B cell (primary cell): ENCODE results near the gene CCDC178. TPM values are rescaled to one million over a fixed set of nuclear protein-coding genes. Genes with fewer than 3 reads are reported as not detected.

Source experiments
- ATAC-seq: fragments of 200-7000 bp; cut with Tn5 transposase; one replicate; pipeline ENCODE4 v1.10.0; 2021; ENCODE audit warnings: low read depth, mild to moderate bottlenecking, moderate number of reproducible peaks, moderate library complexity
- CTCF ChIA-PET: fragments of 350-600 bp; sonication (Branson Sonifier 250); formaldehyde crosslinking; loops from one replicate; lab custom pipeline; 2021; ENCODE audit warnings: antibody characterized with exemption, inconsistent platforms; lab: Charles Lee
- POLR2A ChIA-PET: fragments of 350-600 bp; sonication (Branson Sonifier 250); formaldehyde crosslinking; loops from one replicate; lab custom pipeline; 2021; ENCODE audit warnings: antibody characterized with exemption; lab: Charles Lee
- DNase-seq: peaks from one replicate; pipeline ENCODE4 v3.0.0; 2013
- H2AFZ ChIP-seq: 2 replicates; pipeline ENCODE4 v1.6.1; 2012; ENCODE audit warnings: mild to moderate bottlenecking, low read depth, low read length; ENCODE audit not compliant: insufficient read depth, poor library complexity, severe bottlenecking
- H3K27ac ChIP-seq, 2 donors: 1 replicate in 1 of 2; 2 replicates in 1 of 2; pipeline ENCODE4 v1.5.1; 2012 to 2013; ENCODE audit warnings: low read length in 2 of 2, mild to moderate bottlenecking in 2 of 2, moderate library complexity in 1 of 2
- H3K27me3 ChIP-seq, 4 experiments: fragments of 200-600 bp in 1 of 4; sonication (generic) in 1 of 4; replicated peaks in 1 of 4; 1 replicate in 2 of 4; 2 replicates in 2 of 4; pipeline versions ENCODE4 v1.6.1 to v1.7.0; 2013 to 2016; ENCODE audit warnings: low read length in 3 of 4, mild to moderate bottlenecking in 2 of 4, mixed read lengths in 1 of 4, moderate library complexity in 1 of 4; ENCODE audit not compliant: insufficient read depth in 4 of 4, control insufficient read depth in 3 of 4; ENCODE audit errors: control extremely low read depth in 1 of 4
- H3K36me3 ChIP-seq, 2 experiments: replicated peaks in 1 of 2; 1 replicate in 1 of 2; 2 replicates in 1 of 2; pipeline versions ENCODE4 v1.6.1 to v1.7.1; 2013; ENCODE audit warnings: low read length in 1 of 2; ENCODE audit not compliant: insufficient read depth in 2 of 2, control insufficient read depth in 1 of 2; ENCODE audit errors: control extremely low read depth in 1 of 2, extremely low read depth in 1 of 2
- H3K4me1 ChIP-seq, 2 donors: fragments of 200-600 bp in 1 of 2; sonication (generic) in 1 of 2; 1 replicate in 1 of 2; 2 replicates in 1 of 2; pipeline versions ENCODE4 v1.5.1 to v1.6.1; 2013 to 2017; ENCODE audit warnings: low read length in 2 of 2; ENCODE audit not compliant: control insufficient read depth in 2 of 2, insufficient read depth in 2 of 2
- H3K4me2 ChIP-seq: replicated peaks from 2 replicates; pipeline ENCODE3; 2012; ENCODE audit warnings: mild to moderate bottlenecking, low read depth, low read length; ENCODE audit not compliant: poor library complexity, severe bottlenecking
- H3K4me3 ChIP-seq, 5 experiments: fragments of 200-600 bp in 1 of 5; sonication (generic) in 1 of 5; 1 replicate in 3 of 5; 2 replicates in 2 of 5; pipeline versions ENCODE4 v1.5.1 to v1.7.0; 2011 to 2016; ENCODE audit warnings: low read length in 4 of 5, mild to moderate bottlenecking in 4 of 5, low read depth in 2 of 5, control low read depth in 1 of 5, moderate library complexity in 1 of 5; ENCODE audit not compliant: insufficient read depth in 1 of 5; ENCODE audit errors: control extremely low read depth in 1 of 5, extremely low read depth in 1 of 5
- H3K79me2 ChIP-seq: fragments of 200-600 bp; sonication (generic); one replicate; pipeline ENCODE4 v1.6.0; 2016; ENCODE audit warnings: low read length; ENCODE audit not compliant: control insufficient read depth, insufficient read depth
- H3K9ac ChIP-seq: fragments of 200-600 bp; sonication (generic); 2 replicates; pipeline ENCODE4 v1.6.1; 2017; ENCODE audit warnings: mild to moderate bottlenecking, low read length, moderate library complexity
- H3K9me3 ChIP-seq, 3 donors: one replicate each; pipeline versions ENCODE4 v1.6.1 to v1.7.1; 2013; ENCODE audit warnings: low read length in 2 of 3; ENCODE audit not compliant: control insufficient read depth in 2 of 3, insufficient read depth in 1 of 3; ENCODE audit errors: control extremely low read depth in 1 of 3
- H4K20me1 ChIP-seq: 2 replicates; pipeline ENCODE4 v1.6.0; 2012; ENCODE audit warnings: mild to moderate bottlenecking, low read length; ENCODE audit not compliant: insufficient read depth, control insufficient read depth, poor library complexity, severe bottlenecking
- H3K27ac Mint-ChIP-seq: one replicate; pipeline ENCODE4 v1.8.0; 2021; ENCODE audit warnings: mixed read lengths
- H3K27me3 Mint-ChIP-seq: one replicate; pipeline ENCODE4 v1.8.0; 2021; ENCODE audit warnings: mixed read lengths
- H3K4me1 Mint-ChIP-seq: one replicate; pipeline ENCODE4 v1.8.0; 2021; ENCODE audit warnings: mixed read lengths
- H3K4me3 Mint-ChIP-seq: one replicate; pipeline ENCODE4 v1.8.0; 2021; ENCODE audit warnings: mixed read lengths
- H3K9me3 Mint-ChIP-seq: one replicate; pipeline ENCODE4 v1.8.0; 2022; ENCODE audit warnings: mixed read lengths; ENCODE audit not compliant: insufficient read depth
- EZH2 ChIP-seq: IDR thresholded peaks from 2 replicates; pipeline ENCODE4 v1.6.1; 2012; ENCODE audit warnings: borderline replicate concordance, low read depth, mild to moderate bottlenecking, moderate library complexity, low read length; ENCODE audit not compliant: insufficient read depth, poor library complexity, severe bottlenecking
- WGBS: methylation state at CpG from one replicate; pipeline ENCODE4 v1.1.5; 2013; ENCODE audit warnings: missing lambda C conversion rate; ENCODE audit not compliant: insufficient coverage; 5-methylcytosine and 5-hydroxymethylcytosine counted together
- intact Hi-C: fragments of 100-400 bp; cut with micrococcal nuclease; formaldehyde crosslinking; loops from one replicate; pipeline ENCODE4 v1.10.0; 2022
- polyA plus RNA-seq: library from polyadenylated mRNA; depleted of rRNA; stranded (reverse); fragments of >200 nt; gene quantifications from 2 replicates; pipeline ENCODE4 v1.2.3, GENCODE V29; 2012
- total RNA-seq, 2 donors: library from RNA; stranded (reverse); fragments of 120-200 nt in 1 of 2; gene quantifications; 1 replicate in 1 of 2; 2 replicates in 1 of 2; pipeline versions ENCODE4 v1.2.3 to v1.2.4, GENCODE V29; 2013 to 2022
- TF ChIP-seq, protein P1 (sequence below): fragments of 200-600 bp; IDR thresholded peaks from one replicate; pipeline ENCODE4 v1.8.0; 2022; ENCODE audit warnings: antibody characterized with exemption, mild to moderate bottlenecking

CCDC178 gene
- total and polyA plus RNA-seq, 2 donors (not counting 1 experiment from before 2014, with no cell fraction given) = not detected

DNA sequence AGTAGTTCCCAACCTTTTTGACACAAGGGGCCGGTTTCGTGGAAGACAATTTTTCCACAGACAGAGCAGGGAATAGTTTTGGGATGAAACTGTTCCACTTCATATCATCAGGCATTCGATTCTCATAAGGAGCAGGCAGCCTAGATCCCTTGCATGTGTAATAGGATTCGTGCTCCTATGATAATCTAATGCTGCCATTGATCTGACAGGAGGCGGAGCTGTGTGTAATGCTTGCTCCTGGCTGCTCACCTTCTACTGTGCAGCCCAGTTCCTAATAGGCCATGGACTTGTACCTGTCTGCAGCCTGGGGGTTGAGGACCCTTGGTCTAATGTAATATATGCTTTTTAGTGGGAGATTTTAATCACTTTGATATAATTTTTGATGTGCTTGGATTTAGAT, 479.0 kb downstream of the CCDC178 start:
- CTCF ChIA-PET = no interaction called here
- Histone ChIP-seq H3K27me3 (peaks cover 0 to 15% (median 3%) of the 10 kb centered on the region in 4 experiments), H2AFZ (no peak overlapping the region), H3K79me2 (no peaks in the 10 kb centered on the region), H4K20me1 (no peaks in the 10 kb centered on the region), H3K9me3 (no peaks in the 10 kb centered on the region), H3K27ac (no peak overlapping the region), H3K9ac (no peak overlapping the region), H3K4me1 (no peaks in the 10 kb centered on the region), H3K4me2 (no peak overlapping the region), H3K36me3 (no peaks in the 10 kb centered on the region), H3K4me3 (no peak overlapping the region)
- H3K4me1 Mint-ChIP-seq = no peaks in the 10 kb centered on the region
- no peak overlapping the region for H3K4me3 Mint-ChIP-seq
- no peaks in the 10 kb centered on the region for H3K9me3 Mint-ChIP-seq
- POLR2A ChIA-PET = no interaction called here
- H3K27me3 Mint-ChIP-seq = peaks cover 14% of the 10 kb centered on the region
- TF ChIP-seq EZH2 = no peak
- TF ChIP-seq, protein P1, sequence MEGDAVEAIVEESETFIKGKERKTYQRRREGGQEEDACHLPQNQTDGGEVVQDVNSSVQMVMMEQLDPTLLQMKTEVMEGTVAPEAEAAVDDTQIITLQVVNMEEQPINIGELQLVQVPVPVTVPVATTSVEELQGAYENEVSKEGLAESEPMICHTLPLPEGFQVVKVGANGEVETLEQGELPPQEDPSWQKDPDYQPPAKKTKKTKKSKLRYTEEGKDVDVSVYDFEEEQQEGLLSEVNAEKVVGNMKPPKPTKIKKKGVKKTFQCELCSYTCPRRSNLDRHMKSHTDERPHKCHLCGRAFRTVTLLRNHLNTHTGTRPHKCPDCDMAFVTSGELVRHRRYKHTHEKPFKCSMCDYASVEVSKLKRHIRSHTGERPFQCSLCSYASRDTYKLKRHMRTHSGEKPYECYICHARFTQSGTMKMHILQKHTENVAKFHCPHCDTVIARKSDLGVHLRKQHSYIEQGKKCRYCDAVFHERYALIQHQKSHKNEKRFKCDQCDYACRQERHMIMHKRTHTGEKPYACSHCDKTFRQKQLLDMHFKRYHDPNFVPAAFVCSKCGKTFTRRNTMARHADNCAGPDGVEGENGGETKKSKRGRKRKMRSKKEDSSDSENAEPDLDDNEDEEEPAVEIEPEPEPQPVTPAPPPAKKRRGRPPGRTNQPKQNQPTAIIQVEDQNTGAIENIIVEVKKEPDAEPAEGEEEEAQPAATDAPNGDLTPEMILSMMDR = no peak
- no peak overlapping the region for H3K27ac Mint-ChIP-seq
- ATAC-seq (no peak), DNase-seq (no peak)
- 88% methylated on average over 2 of the region's 5 CpGs for whole genome bisulfite sequencing
- intact Hi-C loops = no loop called here

DNA sequence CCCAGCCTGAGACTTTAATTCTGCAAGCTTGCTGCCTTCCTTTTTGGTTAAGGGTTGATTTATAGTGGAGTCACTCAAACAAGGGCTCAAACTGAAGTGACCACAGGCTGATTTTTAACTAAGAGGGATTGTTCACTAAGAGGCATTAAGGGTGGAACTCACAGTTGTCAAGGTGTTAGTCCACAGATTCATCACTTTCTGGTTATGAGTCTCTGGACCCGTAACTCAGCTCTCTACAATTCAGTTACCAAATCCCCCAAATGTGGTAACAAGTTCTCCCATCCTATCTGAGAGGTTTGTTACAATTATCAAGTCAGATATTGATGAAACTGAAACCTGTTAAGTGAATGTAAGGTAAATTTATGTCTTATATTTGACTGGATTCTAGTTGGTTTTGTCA, 481.8 kb downstream of the CCDC178 start:
- no peaks in the 10 kb centered on the region for H3K4me1 ChIP-seq
- DNase-seq (no peak), ATAC-seq (no peak)
- H3K9me3 Mint-ChIP-seq = no peaks in the 10 kb centered on the region
- H3K4me3 ChIP-seq = no peak overlapping the region
- H3K4me1 Mint-ChIP-seq = no peaks in the 10 kb centered on the region
- H3K27me3 ChIP-seq = peaks cover 0 to 15% (median 3%) of the 10 kb centered on the region in 4 experiments
- intact Hi-C loops = no loop called here
- H3K9me3 ChIP-seq = no peaks in the 10 kb centered on the region
- H3K27ac Mint-ChIP-seq = no peak overlapping the region
- no peak overlapping the region for H2AFZ ChIP-seq
- no peak overlapping the region for H3K27ac ChIP-seq
- H3K27me3 Mint-ChIP-seq = peaks cover 20% of the 10 kb centered on the region
- H3K36me3 ChIP-seq = no peaks in the 10 kb centered on the region
- ChIA-PET CTCF (no interaction called here), POLR2A (no interaction called here)
- H3K9ac ChIP-seq = no peak overlapping the region
- no peak overlapping the region for H3K4me3 Mint-ChIP-seq
- H3K4me2 ChIP-seq = no peak overlapping the region
- no CpG with 5 or more reads among the region's 1 CpG for WGBS
- no peak for TF ChIP-seq EZH2
- no peaks in the 10 kb centered on the region for H3K79me2 ChIP-seq
- no peaks in the 10 kb centered on the region for H4K20me1 ChIP-seq
